GM18861 (cell line): ENCODE measurements around the gene PADI1.

ENCODE experiments used
- ATAC-seq: cut with Tn5 transposase; IDR thresholded peaks from one replicate; pipeline ENCODE4 v1.9.1; 2021; ENCODE audit not compliant: unreplicated experiment

Gene PADI1

DNA sequence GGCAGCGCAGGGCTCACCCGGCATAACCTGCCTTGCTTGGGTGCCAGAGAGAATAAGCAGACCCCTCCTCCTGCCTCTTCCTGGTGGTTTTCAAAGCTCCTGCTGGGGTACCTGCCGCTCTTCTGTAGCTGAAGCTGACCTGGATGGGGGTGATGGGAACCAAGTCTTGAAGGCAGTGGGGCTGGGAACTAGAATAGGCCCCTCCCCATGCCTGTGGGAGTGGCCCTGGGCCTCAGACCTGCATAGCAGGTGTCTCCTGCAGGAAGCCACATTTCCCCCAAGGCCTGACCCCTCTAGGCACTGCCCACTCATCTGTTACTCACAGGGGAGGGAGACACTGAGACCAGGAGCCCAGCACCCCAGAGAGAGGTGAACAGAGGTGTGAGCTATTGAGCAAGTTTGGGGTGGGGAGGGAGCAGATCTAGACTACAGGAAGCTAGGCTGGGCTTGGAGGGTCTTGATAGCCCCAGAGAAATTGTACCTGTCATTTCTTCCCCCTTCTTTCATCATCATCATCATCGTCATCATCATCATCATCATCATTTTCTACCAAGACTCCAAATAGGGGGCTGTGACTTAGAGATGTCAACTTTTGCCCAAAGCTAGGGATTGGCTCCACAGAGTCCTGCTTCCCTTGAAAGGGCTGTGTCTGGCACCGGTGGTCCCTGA is 10.1 kb downstream of the PADI1 start:
- no peak for ATAC-seq

DNA sequence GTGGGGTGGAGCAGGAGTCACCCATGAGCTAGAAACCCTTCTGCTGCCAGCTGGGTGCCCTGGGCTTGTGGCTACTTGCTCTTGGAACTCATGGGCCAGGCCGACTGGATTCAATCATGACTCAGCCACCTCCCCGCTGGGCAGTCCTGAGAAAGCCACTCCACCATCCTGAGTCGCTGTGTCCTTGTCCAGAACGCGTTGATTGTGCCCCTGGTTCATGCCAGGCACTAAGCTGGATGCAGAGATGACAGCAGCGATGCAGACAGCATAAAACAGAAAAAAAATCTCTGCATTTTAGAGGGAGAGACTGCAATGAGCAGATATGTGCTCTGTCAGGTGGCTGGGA is 10.6 kb downstream of the PADI1 start:
- ATAC-seq = no peak

GRCh38 chr1:17216078-17216477 is 11.2 kb downstream of the PADI1 start:
- ATAC-seq = no peak

GRCh38 chr1:17217607-17218006 is 12.7 kb downstream of the PADI1 start:
- no peak for ATAC-seq

- no peak for ATAC-seq
Measured at GRCh38 chr1:17218939-17219338, 14.0 kb downstream of the PADI1 start.

- ATAC-seq = no peak
Measured at GRCh38 chr1:17220287-17220686, 15.4 kb downstream of the PADI1 start.

DNA sequence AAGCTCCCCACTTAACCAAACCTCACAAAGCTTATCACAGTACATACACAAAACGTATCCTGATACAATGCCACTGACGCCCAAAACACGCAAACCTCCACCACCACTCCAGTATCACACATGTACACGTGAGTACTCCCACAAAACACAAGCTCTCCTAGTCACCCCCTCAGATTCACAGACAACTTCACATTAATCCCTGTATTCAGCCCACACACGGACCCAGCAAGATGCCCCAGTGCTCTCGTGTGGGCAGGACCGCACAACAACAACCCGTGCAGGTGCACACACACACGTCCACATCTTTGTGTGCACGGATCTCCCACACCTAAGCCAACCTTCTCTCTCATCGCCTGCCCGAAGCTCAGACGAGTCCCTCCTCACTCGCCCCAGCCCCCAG is 17.6 kb downstream of the PADI1 start:
- no peak for ATAC-seq

DNA sequence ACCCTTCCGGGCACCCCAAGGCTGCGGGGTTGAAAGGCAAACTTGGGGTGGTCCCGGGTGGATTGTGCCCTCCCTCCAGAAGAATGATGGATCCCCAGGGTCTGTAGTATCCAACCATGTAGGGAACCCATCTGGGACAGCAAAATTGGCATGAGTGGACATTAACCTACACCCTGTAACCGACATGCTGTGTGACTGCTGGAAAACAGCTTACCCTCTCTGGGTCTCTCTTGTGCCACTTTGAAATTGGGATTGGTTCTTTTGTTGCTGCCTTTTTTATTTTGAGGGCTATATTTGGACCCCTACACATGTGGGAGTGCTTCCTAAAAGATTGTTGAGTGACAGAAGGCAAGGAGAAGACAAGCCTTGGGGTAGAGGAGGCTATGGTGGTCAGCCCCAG is 19.5 kb downstream of the PADI1 start:
- ATAC-seq = no peak

- ATAC-seq = no peak
Measured at GRCh38 chr1:17225140-17225539, 20.2 kb downstream of the PADI1 start.

- no peak for ATAC-seq
Measured at GRCh38 chr1:17227358-17227915, 22.5 kb downstream of the PADI1 start.

- ATAC-seq = no peak
Measured at GRCh38 chr1:17228619-17229018, 23.7 kb downstream of the PADI1 start.

GRCh38 chr1:17229379-17229778 is 24.5 kb downstream of the PADI1 start:
- ATAC-seq = no peak

- no peak for ATAC-seq
Measured at GRCh38 chr1:17230106-17230505, 25.2 kb downstream of the PADI1 start.

DNA sequence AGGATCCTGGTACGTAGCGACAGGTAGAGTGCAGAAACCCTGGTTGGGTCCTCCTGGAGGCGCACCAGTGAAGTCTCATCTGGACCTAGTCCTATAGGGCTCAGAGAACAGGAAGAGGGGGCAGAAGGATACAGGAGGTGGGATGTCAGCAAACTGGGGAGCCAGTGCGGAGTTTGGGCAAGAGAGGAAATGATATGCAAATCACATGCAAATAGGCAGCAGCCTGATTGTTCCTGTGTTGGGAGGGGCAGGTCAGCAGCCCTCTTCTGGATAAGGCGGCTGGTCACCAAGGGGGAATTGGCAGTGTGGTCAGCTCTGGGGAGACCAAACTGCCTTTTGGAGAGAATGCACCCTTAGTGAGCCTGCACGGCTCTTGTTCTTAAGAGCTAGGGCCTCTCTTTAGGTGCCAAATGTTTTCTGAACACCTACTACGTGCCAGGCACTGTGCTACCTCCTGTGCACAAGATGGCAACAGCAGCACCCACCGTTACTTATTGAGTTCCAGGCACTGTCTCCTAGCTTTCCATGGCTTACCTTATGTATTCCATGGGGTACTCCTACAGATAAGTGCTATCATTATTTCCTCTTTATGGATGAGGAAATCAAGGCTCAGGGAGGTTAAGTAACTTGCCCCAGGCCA is 25.9 kb downstream of the PADI1 start:
- ATAC-seq = no peak

DNA sequence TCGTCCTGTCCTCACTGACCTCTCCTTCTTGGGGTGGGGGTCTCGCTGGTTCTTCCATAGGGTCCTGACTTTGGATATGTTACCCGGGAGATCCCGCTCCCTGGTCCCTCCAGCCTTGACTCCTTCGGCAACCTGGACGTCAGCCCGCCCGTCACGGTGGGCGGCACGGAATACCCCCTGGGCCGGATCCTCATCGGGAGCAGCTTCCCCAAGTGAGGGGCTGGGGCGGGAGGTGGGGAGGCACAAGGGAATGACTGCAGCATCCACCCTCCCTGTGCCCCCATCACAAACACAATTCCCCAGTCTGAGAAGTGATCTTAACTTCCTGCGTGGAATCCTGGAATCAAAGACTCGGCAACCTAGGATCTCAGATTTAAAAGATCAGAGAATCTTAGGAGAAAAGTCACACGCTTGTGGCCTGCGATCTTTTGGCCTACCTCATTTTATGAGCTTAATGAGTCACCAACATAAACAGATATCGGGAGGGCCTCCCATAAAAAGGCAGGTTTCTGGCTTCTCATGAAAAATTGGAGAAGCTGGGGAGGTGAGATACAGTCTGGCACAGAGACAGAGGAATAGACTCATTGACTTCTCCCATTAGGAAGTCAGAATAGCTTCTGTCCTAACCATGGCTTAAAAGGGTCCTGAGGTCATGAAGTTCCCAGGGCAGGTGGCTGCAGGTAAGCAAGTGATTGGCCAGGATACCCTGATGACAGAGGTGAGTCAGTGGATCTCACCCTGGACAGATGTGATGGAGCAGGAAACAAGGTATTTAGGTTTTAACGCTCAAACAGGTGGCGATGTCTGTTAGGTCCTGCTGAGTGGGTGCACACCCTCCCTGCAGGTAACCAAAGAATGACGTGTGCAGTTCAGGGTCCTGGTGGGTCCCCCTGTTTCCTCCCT is 28.1 kb downstream of the PADI1 start:
- no peak for ATAC-seq

- no peak for ATAC-seq
Measured at GRCh38 chr1:17233675-17234320, 28.9 kb downstream of the PADI1 start.

DNA sequence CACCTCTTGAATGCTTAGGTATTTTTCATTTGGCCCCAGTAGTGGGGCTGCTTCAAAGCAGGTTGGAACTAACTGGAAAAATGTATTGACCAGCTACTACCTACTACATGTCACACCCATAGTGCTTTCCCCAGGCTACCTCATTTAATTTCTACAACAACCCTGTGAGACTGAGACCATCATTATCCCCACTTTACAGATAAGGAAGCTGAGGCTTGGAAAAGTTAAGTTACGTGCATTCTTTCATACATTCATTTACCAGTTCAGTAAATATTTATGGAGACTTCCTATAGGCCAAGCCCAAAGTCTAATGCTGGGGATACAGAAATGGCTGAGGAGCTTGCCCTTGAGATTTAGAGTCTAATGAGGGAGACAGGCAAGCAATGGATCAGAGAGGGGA is 29.5 kb downstream of the PADI1 start:
- ATAC-seq = no peak

DNA sequence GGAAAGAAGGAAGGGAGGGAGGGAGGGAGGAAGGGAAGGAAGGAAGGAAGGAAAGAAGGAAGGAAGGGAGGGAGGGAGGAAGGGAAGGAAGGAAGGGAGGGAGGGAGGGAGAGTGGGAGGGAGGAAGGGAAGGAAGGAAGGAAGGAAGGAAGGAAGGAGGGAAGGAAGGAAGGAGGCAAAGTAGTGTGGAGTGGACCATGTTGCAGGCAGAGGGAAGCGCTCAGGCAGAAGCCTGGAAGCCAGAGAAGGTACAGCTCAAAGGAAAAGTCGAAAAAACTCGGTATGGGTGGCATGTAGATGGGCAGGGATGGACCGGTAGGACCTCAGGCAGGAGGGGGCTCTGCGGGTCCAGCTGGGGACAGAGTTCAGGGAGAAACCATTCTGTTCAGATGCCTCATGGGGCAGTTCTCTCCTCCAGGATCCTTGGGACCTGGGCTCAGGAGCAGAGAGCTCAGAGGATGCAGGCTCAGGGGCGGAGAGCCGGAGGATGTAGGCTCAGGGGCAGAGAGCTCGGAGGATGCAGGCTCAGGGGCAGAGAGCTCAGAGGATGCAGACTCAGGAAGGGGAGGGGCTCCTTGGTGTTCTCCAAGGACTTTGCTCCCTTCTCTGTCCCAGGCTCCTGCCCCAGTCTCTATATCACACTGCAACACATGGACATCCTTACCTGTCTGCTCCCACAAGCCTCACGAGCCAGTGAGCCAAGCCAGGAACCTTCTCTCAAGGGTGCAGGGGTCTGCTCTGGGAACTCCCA is 30.4 kb downstream of the PADI1 start:
- ATAC-seq = no peak

DNA sequence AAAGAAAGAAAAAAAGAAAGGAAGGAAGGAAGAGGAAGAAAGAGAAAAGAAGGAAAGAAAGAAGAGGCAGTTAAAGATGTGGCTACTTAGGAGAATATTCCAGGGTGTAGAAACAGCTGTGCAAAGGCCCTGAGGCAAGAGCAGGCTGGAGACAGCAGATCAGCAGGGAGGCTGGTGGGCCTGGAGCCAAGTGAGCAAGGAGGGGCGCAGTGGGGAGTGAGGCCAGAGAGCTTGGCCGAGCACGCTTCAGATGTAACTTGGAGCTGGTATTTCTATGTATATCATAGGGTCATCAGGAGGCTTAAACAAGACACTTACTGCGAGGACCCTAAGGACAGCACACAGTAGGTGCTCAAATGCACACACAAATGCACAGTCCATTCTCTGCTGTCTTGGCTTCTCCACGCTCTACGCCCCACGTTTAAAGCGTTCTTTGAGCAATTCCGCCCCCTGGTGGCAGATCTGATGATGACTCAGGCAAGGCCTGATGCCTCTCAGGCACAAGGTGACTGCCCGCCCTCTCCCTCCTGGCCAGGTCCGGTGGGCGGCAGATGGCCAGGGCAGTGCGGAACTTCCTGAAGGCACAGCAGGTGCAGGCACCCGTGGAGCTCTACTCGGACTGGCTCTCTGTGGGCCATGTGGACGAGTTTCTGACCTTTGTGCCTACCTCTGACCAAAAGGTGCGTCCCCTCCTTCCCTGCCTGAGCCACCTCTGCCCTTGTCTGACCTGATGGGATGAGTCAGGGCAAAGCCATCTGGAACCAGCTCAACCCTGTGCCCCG is 32.0 kb downstream of the PADI1 start:
- ATAC-seq = no peak

DNA sequence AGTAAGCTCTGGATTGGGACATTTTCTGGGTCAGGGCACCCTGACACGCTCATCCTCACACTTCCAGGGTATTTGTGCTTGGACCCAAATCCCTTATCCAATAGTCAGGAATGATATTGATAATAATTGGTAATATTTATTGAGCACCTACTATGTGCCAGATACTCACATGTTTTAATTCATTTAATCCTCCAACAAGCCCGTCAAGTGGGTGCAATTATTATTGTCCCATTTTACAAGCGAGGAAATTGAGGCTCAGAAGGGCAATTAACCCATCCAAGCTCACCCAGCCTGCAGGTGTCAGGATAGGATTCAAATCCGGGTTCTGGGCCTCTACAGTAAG is 32.6 kb downstream of the PADI1 start:
- ATAC-seq = no peak
